OCI-LY7 (cell line): ENCODE results near the gene RBM19.

ENCODE experiments used
- EZH2phosphoT487 ChIP-seq: fragments of 200-600 bp; sonication (generic); IDR thresholded peaks from 2 replicates; pipeline ENCODE4 v1.6.1; 2018; ENCODE audit warnings: low read depth, borderline replicate concordance, mild to moderate bottlenecking, mixed run types, antibody characterized with exemption, low read length, moderate library complexity, mixed read lengths
- TF ChIP-seq, protein P1 (sequence below): fragments of 200-600 bp; sonication (generic); conservative IDR thresholded peaks from 2 replicates; pipeline ENCODE4 v1.5.1; 2014; ENCODE audit warnings: mild to moderate bottlenecking, antibody characterized with exemption, low read length, moderate library complexity, mixed read lengths

GRCh38 chr12:113816866-113817265, 149.3 kb downstream of the RBM19 start:
- TF ChIP-seq, protein P1, sequence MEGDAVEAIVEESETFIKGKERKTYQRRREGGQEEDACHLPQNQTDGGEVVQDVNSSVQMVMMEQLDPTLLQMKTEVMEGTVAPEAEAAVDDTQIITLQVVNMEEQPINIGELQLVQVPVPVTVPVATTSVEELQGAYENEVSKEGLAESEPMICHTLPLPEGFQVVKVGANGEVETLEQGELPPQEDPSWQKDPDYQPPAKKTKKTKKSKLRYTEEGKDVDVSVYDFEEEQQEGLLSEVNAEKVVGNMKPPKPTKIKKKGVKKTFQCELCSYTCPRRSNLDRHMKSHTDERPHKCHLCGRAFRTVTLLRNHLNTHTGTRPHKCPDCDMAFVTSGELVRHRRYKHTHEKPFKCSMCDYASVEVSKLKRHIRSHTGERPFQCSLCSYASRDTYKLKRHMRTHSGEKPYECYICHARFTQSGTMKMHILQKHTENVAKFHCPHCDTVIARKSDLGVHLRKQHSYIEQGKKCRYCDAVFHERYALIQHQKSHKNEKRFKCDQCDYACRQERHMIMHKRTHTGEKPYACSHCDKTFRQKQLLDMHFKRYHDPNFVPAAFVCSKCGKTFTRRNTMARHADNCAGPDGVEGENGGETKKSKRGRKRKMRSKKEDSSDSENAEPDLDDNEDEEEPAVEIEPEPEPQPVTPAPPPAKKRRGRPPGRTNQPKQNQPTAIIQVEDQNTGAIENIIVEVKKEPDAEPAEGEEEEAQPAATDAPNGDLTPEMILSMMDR: no peak
- no peak for TF ChIP-seq EZH2phosphoT487
